ENCODE results near the gene GLI3.

GLI3 gene

GRCh38 chr7:42143711-42144600, 93.1 kb downstream of the GLI3 start:
- no peak overlapping the region for H3K9ac ChIP-seq (ENCODE audit: low read depth, low read length)
- no peak overlapping the region for H2AFZ ChIP-seq (ENCODE audit: low read depth, low read length)
- no peak overlapping the region for H3K4me2 ChIP-seq (ENCODE audit: insufficient read depth, low read length)
- H3K27me3 ChIP-seq (ENCODE audit: insufficient read depth, low read length, poor library complexity): no peaks in the 10 kb centered on the region
- H3K27ac ChIP-seq (ENCODE audit: low read length): no peak overlapping the region
- H4K20me1 ChIP-seq (ENCODE audit: insufficient read depth, low read length): peaks cover under 1% of the 10 kb centered on the region; the same call in 1 of the 2 replicates
- peaks cover 21% of the 10 kb centered on the region; the same call in 1 of the 2 replicates for H3K36me3 ChIP-seq (ENCODE audit: insufficient read depth, low read length)
- no peak for DNase-seq
- no peaks in the 10 kb centered on the region for H3K4me1 ChIP-seq (ENCODE audit: insufficient read depth, low read length)
- H3K79me2 ChIP-seq (ENCODE audit: insufficient read depth, low read length): no peaks in the 10 kb centered on the region
- no peak for TF ChIP-seq EZH2 (IDR thresholded peaks at IDR 0.05; ENCODE audit: borderline replicate concordance, low read depth, low read length, severe bottlenecking)
- TF ChIP-seq, protein P1, sequence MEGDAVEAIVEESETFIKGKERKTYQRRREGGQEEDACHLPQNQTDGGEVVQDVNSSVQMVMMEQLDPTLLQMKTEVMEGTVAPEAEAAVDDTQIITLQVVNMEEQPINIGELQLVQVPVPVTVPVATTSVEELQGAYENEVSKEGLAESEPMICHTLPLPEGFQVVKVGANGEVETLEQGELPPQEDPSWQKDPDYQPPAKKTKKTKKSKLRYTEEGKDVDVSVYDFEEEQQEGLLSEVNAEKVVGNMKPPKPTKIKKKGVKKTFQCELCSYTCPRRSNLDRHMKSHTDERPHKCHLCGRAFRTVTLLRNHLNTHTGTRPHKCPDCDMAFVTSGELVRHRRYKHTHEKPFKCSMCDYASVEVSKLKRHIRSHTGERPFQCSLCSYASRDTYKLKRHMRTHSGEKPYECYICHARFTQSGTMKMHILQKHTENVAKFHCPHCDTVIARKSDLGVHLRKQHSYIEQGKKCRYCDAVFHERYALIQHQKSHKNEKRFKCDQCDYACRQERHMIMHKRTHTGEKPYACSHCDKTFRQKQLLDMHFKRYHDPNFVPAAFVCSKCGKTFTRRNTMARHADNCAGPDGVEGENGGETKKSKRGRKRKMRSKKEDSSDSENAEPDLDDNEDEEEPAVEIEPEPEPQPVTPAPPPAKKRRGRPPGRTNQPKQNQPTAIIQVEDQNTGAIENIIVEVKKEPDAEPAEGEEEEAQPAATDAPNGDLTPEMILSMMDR (IDR thresholded peaks at IDR 0.05; ENCODE audit: borderline replicate concordance, extremely low read depth, low read length, poor library complexity, severe bottlenecking): no peak
- no peaks in the 10 kb centered on the region for H3K9me3 ChIP-seq (ENCODE audit: insufficient read depth, low read length, severe bottlenecking)
- no peak overlapping the region for H3K4me3 ChIP-seq (ENCODE audit: low read depth in 1 of 2, low read length in 2 of 2)
- ATAC-seq (ENCODE audit: insufficient read depth, low read depth): no peak

DNA sequence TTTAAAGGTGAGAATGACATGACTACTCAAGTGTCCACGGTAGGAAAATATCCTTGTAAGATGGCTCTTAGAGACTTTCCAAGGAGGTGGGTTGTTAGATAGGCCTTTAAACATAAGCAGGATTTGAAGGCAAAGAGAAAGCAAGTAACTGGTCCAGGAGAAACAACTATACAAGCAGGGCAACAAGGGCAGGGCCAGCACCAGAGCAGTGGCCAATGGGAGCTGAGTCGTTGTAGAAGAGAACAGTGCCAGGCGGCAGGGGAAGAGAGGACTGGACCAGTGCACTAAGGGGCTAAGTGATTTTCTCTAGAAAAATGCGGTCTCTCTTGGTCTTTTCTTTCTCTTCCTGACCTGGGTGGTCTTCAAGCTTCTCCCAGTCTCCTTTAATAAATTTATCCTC, 94.9 kb downstream of the GLI3 start:
- H3K4me1 ChIP-seq (ENCODE audit: insufficient read depth, low read length): no peaks in the 10 kb centered on the region
- no peak overlapping the region for H3K4me3 ChIP-seq (ENCODE audit: low read depth in 1 of 2, low read length in 2 of 2)
- no peak for TF ChIP-seq EZH2 (IDR thresholded peaks at IDR 0.05; ENCODE audit: borderline replicate concordance, low read depth, low read length, severe bottlenecking)
- H3K27ac ChIP-seq (ENCODE audit: low read length): no peak overlapping the region
- ATAC-seq (ENCODE audit: insufficient read depth, low read depth) (no peak), DNase-seq (no peak)
- H3K4me2 ChIP-seq (ENCODE audit: insufficient read depth, low read length): no peak overlapping the region
- peaks cover 4% of the 10 kb centered on the region for H4K20me1 ChIP-seq (ENCODE audit: insufficient read depth, low read length)
- H3K36me3 ChIP-seq (ENCODE audit: insufficient read depth, low read length): peaks cover 18% of the 10 kb centered on the region; the same call in 1 of the 2 replicates
- H3K9ac ChIP-seq (ENCODE audit: low read depth, low read length): no peak overlapping the region
- H2AFZ ChIP-seq (ENCODE audit: low read depth, low read length): no peak overlapping the region
- H3K9me3 ChIP-seq (ENCODE audit: insufficient read depth, low read length, severe bottlenecking): no peaks in the 10 kb centered on the region
- H3K27me3 ChIP-seq (ENCODE audit: insufficient read depth, low read length, poor library complexity): no peaks in the 10 kb centered on the region
- peaks cover 2% of the 10 kb centered on the region; the same call in 1 of the 2 replicates for H3K79me2 ChIP-seq (ENCODE audit: insufficient read depth, low read length)

- no peaks in the 10 kb centered on the region for H3K27me3 ChIP-seq (ENCODE audit: insufficient read depth, low read length, poor library complexity)
- H3K9ac ChIP-seq (ENCODE audit: low read depth, low read length): no peak overlapping the region
These were observed 97.3 kb downstream of the GLI3 start for GRCh38 chr7:42139751-42140150.

DNA sequence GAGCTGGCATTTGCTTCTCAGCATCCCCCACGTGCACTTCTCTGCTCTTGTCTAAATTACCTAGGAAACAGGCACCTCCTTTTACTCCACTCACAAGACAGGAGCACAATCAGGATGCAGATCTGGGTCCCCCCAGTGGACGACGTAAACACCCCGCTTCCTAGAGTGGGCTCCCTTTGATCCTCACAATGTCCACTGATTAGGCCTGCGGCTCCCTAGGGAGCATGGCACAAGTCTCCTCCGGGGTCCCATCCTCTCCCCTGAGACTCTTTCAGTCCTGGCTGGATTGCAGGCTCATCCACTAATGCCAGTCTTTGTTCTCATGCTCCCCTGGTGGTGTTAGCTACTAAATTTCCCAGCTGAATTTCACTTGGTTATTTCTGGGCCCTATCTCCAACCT, 98.3 kb downstream of the GLI3 start:
- Histone ChIP-seq H4K20me1 (ENCODE audit: insufficient read depth, low read length) (peaks cover 15% of the 10 kb centered on the region), H2AFZ (ENCODE audit: low read depth, low read length) (no peak overlapping the region), H3K27ac (ENCODE audit: low read length) (no peak overlapping the region), H3K4me2 (ENCODE audit: insufficient read depth, low read length) (no peak overlapping the region), H3K4me1 (ENCODE audit: insufficient read depth, low read length) (no peaks in the 10 kb centered on the region), H3K36me3 (ENCODE audit: insufficient read depth, low read length) (peaks cover 13% of the 10 kb centered on the region; the same call in 1 of the 2 replicates), H3K4me3 (ENCODE audit: low read depth in 1 of 2, low read length in 2 of 2) (no peak overlapping the region), H3K27me3 (ENCODE audit: insufficient read depth, low read length, poor library complexity) (no peaks in the 10 kb centered on the region), H3K9me3 (ENCODE audit: insufficient read depth, low read length, severe bottlenecking) (no peaks in the 10 kb centered on the region), H3K9ac (ENCODE audit: low read depth, low read length) (no peak overlapping the region), H3K79me2 (ENCODE audit: insufficient read depth, low read length) (peaks cover 3% of the 10 kb centered on the region; the same call in 1 of the 2 replicates)
- ATAC-seq (ENCODE audit: insufficient read depth, low read depth): no peak
- TF ChIP-seq, protein P1 (IDR thresholded peaks at IDR 0.05; ENCODE audit: borderline replicate concordance, extremely low read depth, low read length, poor library complexity, severe bottlenecking): no peak
- TF ChIP-seq EZH2 (IDR thresholded peaks at IDR 0.05; ENCODE audit: borderline replicate concordance, low read depth, low read length, severe bottlenecking): no peak
- no peak for DNase-seq

More at GRCh38 chr7:42139751-42140150, 97.3 kb downstream of the GLI3 start:
- no peak overlapping the region for H3K4me2 ChIP-seq (ENCODE audit: insufficient read depth, low read length)
- no peaks in the 10 kb centered on the region for H3K4me1 ChIP-seq (ENCODE audit: insufficient read depth, low read length)
- TF ChIP-seq, protein P1 (IDR thresholded peaks at IDR 0.05; ENCODE audit: borderline replicate concordance, extremely low read depth, low read length, poor library complexity, severe bottlenecking): no peak
- no peak for ATAC-seq (ENCODE audit: insufficient read depth, low read depth)
- peaks cover 2% of the 10 kb centered on the region; the same call in 1 of the 2 replicates for H3K79me2 ChIP-seq (ENCODE audit: insufficient read depth, low read length)
- no peak overlapping the region for H2AFZ ChIP-seq (ENCODE audit: low read depth, low read length)
- peaks cover 13% of the 10 kb centered on the region; the same call in 1 of the 2 replicates for H3K36me3 ChIP-seq (ENCODE audit: insufficient read depth, low read length)
- peaks cover 15% of the 10 kb centered on the region for H4K20me1 ChIP-seq (ENCODE audit: insufficient read depth, low read length)
- H3K4me3 ChIP-seq (ENCODE audit: low read depth in 1 of 2, low read length in 2 of 2): no peak overlapping the region
- H3K27ac ChIP-seq (ENCODE audit: low read length): no peak overlapping the region
- no peaks in the 10 kb centered on the region for H3K9me3 ChIP-seq (ENCODE audit: insufficient read depth, low read length, severe bottlenecking)
- no peak for DNase-seq

All from DND-41 (cell line).